Measurements from ENCODE around the gene TECTB.

The TECTB gene

GRCh38 chr10:112275512-112276245 is 7.5 kb upstream of the TECTB start:
- DNase-seq = no peak

GRCh38 chr10:112278871-112279270 is 4.3 kb upstream of the TECTB start:
- no peak for DNase-seq

- no peak for DNase-seq
These were observed 3.8 kb upstream of the TECTB start for GRCh38 chr10:112279433-112279832.

GRCh38 chr10:112280205-112280921 is 2.8 kb upstream of the TECTB start:
- no peak for DNase-seq

GRCh38 chr10:112282086-112282485 is 1.1 kb upstream of the TECTB start:
- DNase-seq = no peak

- DNase-seq = no peak
These were observed 3.9 kb downstream of the TECTB start for GRCh38 chr10:112286837-112287818.

GRCh38 chr10:112287844-112288243 is 4.6 kb downstream of the TECTB start:
- DNase-seq = no peak

- DNase-seq = no peak
These were observed 5.3 kb downstream of the TECTB start for GRCh38 chr10:112288486-112288885.

GRCh38 chr10:112289373-112290053 is 6.3 kb downstream of the TECTB start:
- DNase-seq = no peak

- DNase-seq = no peak
These were observed 6.8 kb downstream of the TECTB start for GRCh38 chr10:112290054-112290373.

- DNase-seq = no peak
These were observed 11.0 kb downstream of the TECTB start for GRCh38 chr10:112294169-112294568.

- DNase-seq = no peak
These were observed 12.9 kb downstream of the TECTB start for GRCh38 chr10:112295853-112296830.

- no peak for DNase-seq
These were observed 13.7 kb downstream of the TECTB start for GRCh38 chr10:112296908-112297331.

GRCh38 chr10:112298581-112298980 is 15.4 kb downstream of the TECTB start:
- DNase-seq = no peak

GRCh38 chr10:112299456-112299855 is 16.3 kb downstream of the TECTB start:
- DNase-seq = no peak

GRCh38 chr10:112302335-112302734 is 19.1 kb downstream of the TECTB start:
- no peak for DNase-seq

- DNase-seq = no peak
These were observed 20.3 kb downstream of the TECTB start for GRCh38 chr10:112303528-112303927.

- no peak for DNase-seq
These were observed 21.2 kb downstream of the TECTB start for GRCh38 chr10:112304267-112304859.

- DNase-seq = no peak
These were observed 24.3 kb downstream of the TECTB start for GRCh38 chr10:112307358-112308124.

- no peak for DNase-seq
These were observed 24.9 kb downstream of the TECTB start for GRCh38 chr10:112308125-112308502.

Measured in amniotic stem cell (primary cell).